Upper lobe of right lung (tissue), 1 donor: ENCODE data around the gene WWC1. TPM values are rescaled to one million over a fixed set of nuclear protein-coding genes. Genes with fewer than 3 reads are reported as not detected.

ENCODE experiments used
- ATAC-seq: fragments of 200-7000 bp; cut with Tn5 transposase; one replicate; pipeline ENCODE4 v1.9.1; 2020; ENCODE audit warnings: mild to moderate bottlenecking, moderate library complexity
- DNase-seq: peaks from one replicate; pipeline ENCODE4 v3.0.0-alpha.2; 2020
- H3K27ac ChIP-seq: fragments of 200-600 bp; one replicate; pipeline ENCODE4 v1.8.0; 2022
- H3K27me3 ChIP-seq: fragments of 200-600 bp; one replicate; pipeline ENCODE4 v1.8.0; 2022; ENCODE audit warnings: mild to moderate bottlenecking
- H3K36me3 ChIP-seq: fragments of 200-600 bp; one replicate; pipeline ENCODE4 v1.8.0; 2022
- H3K4me1 ChIP-seq: fragments of 200-600 bp; one replicate; pipeline ENCODE4 v1.8.0; 2022
- H3K4me3 ChIP-seq: fragments of 200-600 bp; one replicate; pipeline ENCODE4 v1.8.0; 2022; ENCODE audit warnings: mild to moderate bottlenecking
- H3K9me3 ChIP-seq: fragments of 200-600 bp; one replicate; pipeline ENCODE4 v1.8.0; 2022
- intact Hi-C: fragments of 100-400 bp; cut with DNase I; formaldehyde crosslinking; loops from one replicate; pipeline ENCODE4 v1.11.0; 2022
- total RNA-seq: library from RNA; stranded (reverse); fragmentation: NEBNext Ultra II Directional; extraction: Animal tissue kit (Norgen Biotek cat#: 25700); gene quantifications from one replicate; pipeline ENCODE4 v1.2.1, GENCODE V29; 2021
- TF ChIP-seq, protein P1 (sequence below): fragments of 200-600 bp; IDR thresholded peaks from one replicate; pipeline ENCODE4 v1.8.0; 2022; ENCODE audit warnings: antibody characterized with exemption
- donor health status: DM: no; HTN: yes; CAD: no; lungs with severe emphysema.

WWC1 gene
- total RNA-seq, 1 donor from 2014 or later: 94.2 TPM

DNA sequence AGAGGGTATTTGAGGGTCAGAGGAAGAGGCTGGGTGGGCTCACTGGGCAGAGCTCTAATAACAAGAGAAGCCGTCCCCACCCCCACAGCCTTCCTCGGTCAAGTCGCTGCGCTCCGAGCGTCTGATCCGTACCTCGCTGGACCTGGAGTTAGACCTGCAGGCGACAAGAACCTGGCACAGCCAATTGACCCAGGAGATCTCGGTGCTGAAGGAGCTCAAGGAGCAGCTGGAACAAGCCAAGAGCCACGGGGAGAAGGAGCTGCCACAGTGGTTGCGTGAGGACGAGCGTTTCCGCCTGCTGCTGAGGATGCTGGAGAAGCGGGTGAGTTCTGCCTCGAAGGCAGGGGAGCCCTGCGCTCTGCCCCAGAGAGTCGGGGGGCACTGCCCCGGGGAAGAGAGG, 173.2 kb downstream of the WWC1 start:
- H3K9me3 ChIP-seq: no peaks in the 10 kb centered on the region
- TF ChIP-seq, protein P1, sequence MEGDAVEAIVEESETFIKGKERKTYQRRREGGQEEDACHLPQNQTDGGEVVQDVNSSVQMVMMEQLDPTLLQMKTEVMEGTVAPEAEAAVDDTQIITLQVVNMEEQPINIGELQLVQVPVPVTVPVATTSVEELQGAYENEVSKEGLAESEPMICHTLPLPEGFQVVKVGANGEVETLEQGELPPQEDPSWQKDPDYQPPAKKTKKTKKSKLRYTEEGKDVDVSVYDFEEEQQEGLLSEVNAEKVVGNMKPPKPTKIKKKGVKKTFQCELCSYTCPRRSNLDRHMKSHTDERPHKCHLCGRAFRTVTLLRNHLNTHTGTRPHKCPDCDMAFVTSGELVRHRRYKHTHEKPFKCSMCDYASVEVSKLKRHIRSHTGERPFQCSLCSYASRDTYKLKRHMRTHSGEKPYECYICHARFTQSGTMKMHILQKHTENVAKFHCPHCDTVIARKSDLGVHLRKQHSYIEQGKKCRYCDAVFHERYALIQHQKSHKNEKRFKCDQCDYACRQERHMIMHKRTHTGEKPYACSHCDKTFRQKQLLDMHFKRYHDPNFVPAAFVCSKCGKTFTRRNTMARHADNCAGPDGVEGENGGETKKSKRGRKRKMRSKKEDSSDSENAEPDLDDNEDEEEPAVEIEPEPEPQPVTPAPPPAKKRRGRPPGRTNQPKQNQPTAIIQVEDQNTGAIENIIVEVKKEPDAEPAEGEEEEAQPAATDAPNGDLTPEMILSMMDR: no peak
- H3K27me3 ChIP-seq: no peaks in the 10 kb centered on the region
- ATAC-seq (no peak), DNase-seq (no peak)
- H3K4me3 ChIP-seq: no peak overlapping the region
- no peaks in the 10 kb centered on the region for H3K36me3 ChIP-seq
- intact Hi-C loops: no loop called here
- H3K4me1 ChIP-seq: no peaks in the 10 kb centered on the region
- H3K27ac ChIP-seq: no peak overlapping the region

DNA sequence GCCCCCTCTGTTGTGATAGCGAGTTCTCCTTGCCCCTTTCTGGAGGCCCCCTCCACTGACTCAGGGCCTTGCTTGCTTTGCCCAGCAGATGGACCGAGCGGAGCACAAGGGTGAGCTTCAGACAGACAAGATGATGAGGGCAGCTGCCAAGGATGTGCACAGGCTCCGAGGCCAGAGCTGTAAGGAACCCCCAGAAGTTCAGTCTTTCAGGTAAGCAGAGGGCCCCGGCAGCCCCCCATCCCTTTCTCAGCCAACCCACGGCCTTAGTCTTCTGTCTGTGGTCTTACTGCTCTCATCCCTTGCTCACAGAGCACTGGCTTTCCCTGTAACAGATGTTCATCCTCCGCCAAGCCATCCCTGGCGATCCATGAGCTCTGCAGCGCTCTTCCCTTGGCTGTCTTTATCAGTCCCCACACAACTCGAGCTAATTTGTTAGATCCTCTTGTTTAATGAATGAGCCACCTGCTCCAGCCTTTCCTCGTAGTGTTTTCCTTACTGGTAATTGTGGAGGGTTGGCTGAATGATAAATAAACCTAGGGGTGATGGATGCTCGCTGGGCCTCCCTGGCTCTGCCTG, 176.4 kb downstream of the WWC1 start:
- no peak overlapping the region for H3K27ac ChIP-seq
- H3K27me3 ChIP-seq: no peaks in the 10 kb centered on the region
- DNase-seq (no peak), ATAC-seq (no peak)
- TF ChIP-seq, protein P1: no peak
- no peak overlapping the region for H3K4me3 ChIP-seq
- intact Hi-C loops: no loop called here
- H3K4me1 ChIP-seq: no peaks in the 10 kb centered on the region
- no peaks in the 10 kb centered on the region for H3K36me3 ChIP-seq
- H3K9me3 ChIP-seq: no peaks in the 10 kb centered on the region

DNA sequence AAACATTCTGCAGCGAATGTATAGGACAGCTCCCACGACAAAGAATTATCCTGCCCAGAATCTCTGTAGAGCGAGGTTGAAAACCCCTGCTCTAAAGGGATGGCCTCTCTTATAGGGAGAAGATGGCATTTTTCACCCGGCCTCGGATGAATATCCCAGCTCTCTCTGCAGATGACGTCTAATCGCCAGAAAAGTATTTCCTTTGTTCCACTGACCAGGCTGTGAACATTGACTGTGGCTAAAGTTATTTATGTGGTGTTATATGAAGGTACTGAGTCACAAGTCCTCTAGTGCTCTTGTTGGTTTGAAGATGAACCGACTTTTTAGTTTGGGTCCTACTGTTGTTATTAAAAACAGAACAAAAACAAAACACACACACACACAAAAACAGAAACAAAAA, 177.4 kb downstream of the WWC1 start:
- DNase-seq: no peak
- ATAC-seq: no peak
- intact Hi-C loops: no loop called here
- Histone ChIP-seq H3K27ac (no peak overlapping the region), H3K4me1 (no peaks in the 10 kb centered on the region), H3K4me3 (no peak overlapping the region), H3K9me3 (no peaks in the 10 kb centered on the region), H3K36me3 (no peaks in the 10 kb centered on the region), H3K27me3 (no peaks in the 10 kb centered on the region)
- TF ChIP-seq, protein P1: no peak

DNA sequence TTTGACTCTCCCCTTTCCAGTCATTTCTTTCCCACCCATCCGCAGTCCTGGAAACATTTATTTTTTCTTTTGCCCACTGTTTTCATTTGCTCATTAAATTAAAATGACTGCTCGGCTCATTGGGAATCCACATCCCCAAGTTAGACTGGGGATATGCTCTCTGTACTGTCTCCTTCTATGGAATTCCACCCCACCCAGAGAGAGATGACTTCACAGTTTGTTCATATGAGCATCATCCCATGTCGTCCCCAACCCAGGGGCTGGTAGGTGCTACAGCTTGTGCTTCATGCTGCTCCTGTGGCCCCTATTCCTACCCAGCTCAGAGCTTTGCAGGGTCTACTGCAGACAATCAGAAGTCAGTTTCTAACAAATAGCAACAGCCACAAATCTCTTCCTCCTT, 178.4 kb downstream of the WWC1 start:
- ATAC-seq: no peak
- TF ChIP-seq, protein P1: no peak
- Histone ChIP-seq H3K4me1 (no peaks in the 10 kb centered on the region), H3K27ac (no peak overlapping the region), H3K9me3 (no peaks in the 10 kb centered on the region), H3K4me3 (no peak overlapping the region), H3K27me3 (no peaks in the 10 kb centered on the region), H3K36me3 (no peaks in the 10 kb centered on the region)
- no peak for DNase-seq
- intact Hi-C loops: no loop called here

DNA sequence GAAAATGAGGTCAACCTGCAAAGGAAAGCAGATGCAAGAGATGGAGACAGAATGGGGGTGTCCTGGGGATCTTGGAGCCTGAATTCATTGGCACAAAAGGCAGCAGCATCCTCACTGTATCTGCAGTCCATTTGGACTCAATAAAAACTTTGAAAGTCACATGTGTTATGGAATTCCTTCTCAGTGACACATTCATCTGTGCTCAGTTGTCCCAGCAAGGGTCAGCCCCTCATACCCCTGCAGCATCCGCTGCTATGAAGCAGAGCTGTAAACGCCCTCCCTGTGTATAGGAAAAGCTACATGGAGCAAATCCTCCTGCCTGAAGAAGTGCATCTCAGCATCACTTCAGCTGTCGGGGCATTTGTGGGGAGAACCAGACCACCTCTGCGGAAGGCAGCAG, 180.3 kb downstream of the WWC1 start:
- Histone ChIP-seq H3K4me3 (no peak overlapping the region), H3K27ac (no peak overlapping the region), H3K27me3 (no peaks in the 10 kb centered on the region), H3K9me3 (no peaks in the 10 kb centered on the region), H3K4me1 (no peaks in the 10 kb centered on the region), H3K36me3 (no peaks in the 10 kb centered on the region)
- no peak for DNase-seq
- no peak for ATAC-seq
- intact Hi-C loops: no loop called here
- TF ChIP-seq, protein P1: no peak

DNA sequence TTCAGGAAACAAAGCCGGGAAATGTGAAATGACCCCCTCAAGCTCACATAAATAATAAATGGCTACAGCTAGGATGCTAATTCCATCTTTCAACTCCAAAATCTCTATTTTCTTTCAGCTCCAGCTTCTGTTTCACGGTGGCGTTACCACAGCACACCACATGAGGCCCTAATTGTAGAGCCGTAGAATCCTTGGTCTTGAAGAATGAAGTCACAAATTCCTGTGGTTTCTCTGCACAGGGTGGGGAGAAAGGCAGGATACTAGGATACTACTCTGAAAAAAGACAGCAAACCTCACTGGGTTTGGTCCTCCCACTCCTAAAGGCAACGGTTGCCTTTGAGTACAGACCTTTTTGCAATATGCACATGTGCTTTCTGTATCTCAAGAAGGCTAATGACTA, 180.9 kb downstream of the WWC1 start:
- ATAC-seq: peak; percentile 29
- intact Hi-C loops: no loop called here

More for the DNA sequence above, 180.9 kb downstream of the WWC1 start:
- H3K4me3 ChIP-seq: no peak overlapping the region
- TF ChIP-seq, protein P1: no peak
- no peaks in the 10 kb centered on the region for H3K9me3 ChIP-seq
- H3K27me3 ChIP-seq: no peaks in the 10 kb centered on the region
- DNase-seq: no peak
- H3K27ac ChIP-seq: no peak overlapping the region
- no peaks in the 10 kb centered on the region for H3K36me3 ChIP-seq
- no peaks in the 10 kb centered on the region for H3K4me1 ChIP-seq
